Measurements from ENCODE around the gene RHOA. TPM values are rescaled to one million over a fixed set of nuclear protein-coding genes. Genes with fewer than 3 reads are reported as not detected.
A peak's percentile ranks its signal among the peaks of the same experiment; 100 is the strongest.

Gene RHOA
- total and polyA plus RNA-seq, 10 of the 15 experiments (the other 5 are each of a cell fraction or from before 2014, with no cell fraction given): 246 to 1,049 (median 515) TPM

DNA sequence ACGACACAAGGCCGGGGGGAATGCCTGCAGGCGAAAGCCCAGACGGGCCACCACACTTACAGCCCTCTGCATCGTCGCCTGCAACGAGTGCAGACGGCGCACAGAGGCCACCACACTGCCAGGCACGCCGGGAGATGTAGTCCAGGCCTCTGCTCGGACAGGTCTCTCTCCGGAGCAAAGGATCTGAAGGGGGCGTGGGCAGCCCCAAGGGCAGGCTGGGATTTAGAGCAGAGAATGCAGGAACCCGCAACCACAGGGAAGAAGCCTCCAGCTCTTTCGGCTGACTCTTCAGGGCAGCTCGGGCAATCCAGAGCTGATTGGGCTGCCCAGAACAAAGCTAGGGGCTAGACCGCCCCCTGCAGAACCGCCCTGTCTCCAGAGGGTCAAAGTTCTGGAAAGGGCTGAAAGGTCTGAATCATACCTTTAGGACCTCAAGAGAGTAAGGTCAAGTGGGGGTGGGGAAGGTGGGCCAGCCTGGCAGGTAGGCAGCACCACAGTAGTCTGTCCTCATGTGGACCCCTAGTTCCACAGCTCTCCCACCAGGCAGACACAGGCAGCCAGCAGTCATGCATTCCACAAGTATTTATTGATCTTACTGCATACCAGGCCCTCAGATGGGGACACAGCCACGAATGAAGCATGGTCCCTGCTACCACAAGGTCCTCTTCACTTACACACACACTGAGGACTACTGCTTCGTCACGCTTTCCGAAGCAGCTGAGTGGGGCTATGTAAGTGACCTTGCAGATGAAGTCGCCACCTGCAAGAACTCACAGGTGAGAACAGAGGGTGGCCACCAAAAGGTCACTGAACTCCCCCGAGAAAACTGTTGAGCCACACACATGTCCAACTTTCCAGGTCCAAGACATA lies 10.8 kb upstream of the RHOA start, which contains the start of gene AMT (continued):
- TF ChIP-seq, protein P1, sequence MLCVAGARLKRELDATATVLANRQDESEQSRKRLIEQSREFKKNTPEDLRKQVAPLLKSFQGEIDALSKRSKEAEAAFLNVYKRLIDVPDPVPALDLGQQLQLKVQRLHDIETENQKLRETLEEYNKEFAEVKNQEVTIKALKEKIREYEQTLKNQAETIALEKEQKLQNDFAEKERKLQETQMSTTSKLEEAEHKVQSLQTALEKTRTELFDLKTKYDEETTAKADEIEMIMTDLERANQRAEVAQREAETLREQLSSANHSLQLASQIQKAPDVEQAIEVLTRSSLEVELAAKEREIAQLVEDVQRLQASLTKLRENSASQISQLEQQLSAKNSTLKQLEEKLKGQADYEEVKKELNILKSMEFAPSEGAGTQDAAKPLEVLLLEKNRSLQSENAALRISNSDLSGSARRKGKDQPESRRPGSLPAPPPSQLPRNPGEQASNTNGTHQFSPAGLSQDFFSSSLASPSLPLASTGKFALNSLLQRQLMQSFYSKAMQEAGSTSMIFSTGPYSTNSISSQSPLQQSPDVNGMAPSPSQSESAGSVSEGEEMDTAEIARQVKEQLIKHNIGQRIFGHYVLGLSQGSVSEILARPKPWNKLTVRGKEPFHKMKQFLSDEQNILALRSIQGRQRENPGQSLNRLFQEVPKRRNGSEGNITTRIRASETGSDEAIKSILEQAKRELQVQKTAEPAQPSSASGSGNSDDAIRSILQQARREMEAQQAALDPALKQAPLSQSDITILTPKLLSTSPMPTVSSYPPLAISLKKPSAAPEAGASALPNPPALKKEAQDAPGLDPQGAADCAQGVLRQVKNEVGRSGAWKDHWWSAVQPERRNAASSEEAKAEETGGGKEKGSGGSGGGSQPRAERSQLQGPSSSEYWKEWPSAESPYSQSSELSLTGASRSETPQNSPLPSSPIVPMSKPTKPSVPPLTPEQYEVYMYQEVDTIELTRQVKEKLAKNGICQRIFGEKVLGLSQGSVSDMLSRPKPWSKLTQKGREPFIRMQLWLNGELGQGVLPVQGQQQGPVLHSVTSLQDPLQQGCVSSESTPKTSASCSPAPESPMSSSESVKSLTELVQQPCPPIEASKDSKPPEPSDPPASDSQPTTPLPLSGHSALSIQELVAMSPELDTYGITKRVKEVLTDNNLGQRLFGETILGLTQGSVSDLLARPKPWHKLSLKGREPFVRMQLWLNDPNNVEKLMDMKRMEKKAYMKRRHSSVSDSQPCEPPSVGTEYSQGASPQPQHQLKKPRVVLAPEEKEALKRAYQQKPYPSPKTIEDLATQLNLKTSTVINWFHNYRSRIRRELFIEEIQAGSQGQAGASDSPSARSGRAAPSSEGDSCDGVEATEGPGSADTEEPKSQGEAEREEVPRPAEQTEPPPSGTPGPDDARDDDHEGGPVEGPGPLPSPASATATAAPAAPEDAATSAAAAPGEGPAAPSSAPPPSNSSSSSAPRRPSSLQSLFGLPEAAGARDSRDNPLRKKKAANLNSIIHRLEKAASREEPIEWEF (IDR thresholded peaks at IDR 0.05; ENCODE audit: insufficient replicate concordance, low read depth, low read length): no peak
- TF ChIP-seq SMARCA5 (IDR thresholded peaks at IDR 0.05): no peak
- TF ChIP-seq MTA3 (IDR thresholded peaks at IDR 0.05; ENCODE audit: borderline replicate concordance, low read length): no peak
- TF ChIP-seq BHLHE40 (IDR thresholded peaks at IDR 0.05; ENCODE audit: borderline replicate concordance in 1 of 2, low read depth in 2 of 2, low read length in 1 of 2): no peak

- no peak overlapping the region; the same call in 1 of the 2 replicates for H3K4me3 ChIP-seq
- no peaks in the 10 kb centered on the region for H4K20me1 ChIP-seq (ENCODE audit: control insufficient read depth, insufficient read depth)
- 66% methylated on average over 6 of the region's 14 CpGs for WGBS (ENCODE audit: insufficient coverage, insufficient replicate concordance, low lambda C conversion rate, missing lambda C conversion rate)
- ChIA-PET RAD21 (ENCODE audit: unreplicated experiment) (no interaction called here), CTCF (interaction anchor here (0.8 to 0.9 kb wide), 2 partner anchors 11 to 82 kb away, joined by 3 read pairs; no protein-coding TSS in a partner anchor), POLR2A (no interaction called here), SMC1A (ENCODE audit: uncharacterized antibody, unreplicated experiment) (no interaction called here)
- intact Hi-C loops (cut with micrococcal nuclease; ENCODE audit: unreplicated experiment) (no loop called here), in situ Hi-C loops (cut with MboI) (no loop called here)
- TF ChIP-seq POLR2A (IDR thresholded peaks at IDR 0.05; ENCODE audit: low read depth, low read length) (peak; percentile 48; the same call in 1 of the 2 replicates), POLR2AphosphoS5 (IDR thresholded peaks at IDR 0.05; ENCODE audit: low read length) (no peak)
- peak overlapping the region; percentile 31 for H3K27ac ChIP-seq (ENCODE audit: control insufficient read depth, insufficient read depth)
- DNase-seq (ENCODE audit: low read depth, low spot score): no peak
- H3K36me3 ChIP-seq (ENCODE audit: control insufficient read depth in 2 of 2, insufficient read depth in 2 of 2, low read length in 1 of 2): peaks cover 2 to 5% of the 10 kb centered on the region in 2 experiments; a peak in 3 of 4 replicates
- no peak overlapping the region for H2AFZ ChIP-seq (ENCODE audit: control insufficient read depth, low read depth, low read length)
- no peak overlapping the region for H3K9ac ChIP-seq (ENCODE audit: control insufficient read depth, insufficient read depth, low read length)
- H3K4me2 ChIP-seq (ENCODE audit: control insufficient read depth, insufficient read depth): peak overlapping the region; percentile 54
- no peaks in the 10 kb centered on the region for H3K79me2 ChIP-seq (ENCODE audit: control insufficient read depth, insufficient read depth, low read length)
- no peaks in the 10 kb centered on the region for H3K27me3 ChIP-seq (replicated peaks in 1 of 2; ENCODE audit: control insufficient read depth in 2 of 2, insufficient read depth in 2 of 2, low read length in 1 of 2)
- no peak for FAIRE-seq
- H3K9me3 ChIP-seq (replicated peaks; ENCODE audit: control insufficient read depth, insufficient read depth, low read length): no peaks in the 10 kb centered on the region
- ATAC-seq: no peak
- peaks cover 14% of the 10 kb centered on the region for H3K4me1 ChIP-seq (ENCODE audit: control insufficient read depth, insufficient read depth, low read length)
- BruUV-seq (replicated peaks): no TSS peak
Measured at GRCh38 chr3:49421890-49422378, 10.2 kb upstream of the RHOA start.
